K562 (cell line): ENCODE data around the gene PPM1H.

Source experiments
- CEBPB ChIP-seq: fragments of 450-650 bp; IDR thresholded peaks from 2 replicates; pipeline ENCODE4 v1.6.1; 2016; ENCODE audit warnings: missing genetic modification characterization, missing compliant biosample characterization
- ZNF253 ChIP-seq: fragments of 250-450 bp; sonication (Bioruptor Pico); conservative IDR thresholded peaks from 2 replicates; pipeline ENCODE4 v1.6.1; 2021; ENCODE audit warnings: mild to moderate bottlenecking

DNA sequence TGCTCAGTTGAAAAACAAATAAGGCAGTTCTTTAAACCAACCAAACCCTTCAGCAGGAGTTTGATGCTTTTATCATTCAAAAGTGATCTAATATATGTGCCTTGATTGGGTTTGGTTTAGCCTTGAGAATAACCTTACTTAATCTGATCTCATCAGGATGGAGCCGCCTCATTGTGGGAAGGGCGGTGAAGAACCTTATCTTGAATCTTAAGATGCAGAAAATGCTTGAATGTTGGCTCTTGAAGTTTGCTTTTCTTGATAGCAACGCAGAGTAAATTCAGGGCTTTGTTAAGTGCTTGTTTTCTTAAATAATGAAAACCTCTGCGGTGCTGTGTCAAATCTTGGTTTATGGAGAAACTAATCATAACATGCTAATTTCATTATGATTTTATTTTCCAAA lies 330.1 kb downstream of the PPM1H start:
- TF ChIP-seq ZNF253 (CRISPR knock-in tag) (no peak), CEBPB (tag) (no peak)
